ENCODE data around the gene HOXB7.

HOXB7 gene

GRCh38 chr17:48564188-48565021 is 46.4 kb downstream of the HOXB7 start:
- no peak for DNase-seq (ENCODE audit: low spot score)
- H3K36me3 Mint-ChIP-seq (ENCODE audit: low read depth), result peaks cover 8% of the 10 kb centered on the region
- peaks cover 16% of the 10 kb centered on the region for H3K4me1 Mint-ChIP-seq (ENCODE audit: low read depth)
- no peak overlapping the region for H3K4me3 Mint-ChIP-seq
- H3K27me3 Mint-ChIP-seq (ENCODE audit: low read depth), result peaks cover 31% of the 10 kb centered on the region
- H3K27ac Mint-ChIP-seq, result no peak overlapping the region
- no peaks in the 10 kb centered on the region for H3K9me3 Mint-ChIP-seq

GRCh38 chr17:48563867-48564187 is 47.0 kb downstream of the HOXB7 start:
- H3K9me3 Mint-ChIP-seq, result no peaks in the 10 kb centered on the region
- peaks cover 8% of the 10 kb centered on the region for H3K36me3 Mint-ChIP-seq (ENCODE audit: low read depth)
- no peak overlapping the region for H3K27ac Mint-ChIP-seq
- peaks cover 26% of the 10 kb centered on the region for H3K27me3 Mint-ChIP-seq (ENCODE audit: low read depth)
- DNase-seq (ENCODE audit: low spot score), result no peak
- H3K4me1 Mint-ChIP-seq (ENCODE audit: low read depth), result peaks cover 14% of the 10 kb centered on the region
- H3K4me3 Mint-ChIP-seq, result no peak overlapping the region

GRCh38 chr17:48563385-48563838 is 47.4 kb downstream of the HOXB7 start:
- peaks cover 7% of the 10 kb centered on the region for H3K36me3 Mint-ChIP-seq (ENCODE audit: low read depth)

GRCh38 chr17:48562934-48563333 is 47.9 kb downstream of the HOXB7 start:
- peaks cover 23% of the 10 kb centered on the region for H3K27me3 Mint-ChIP-seq (ENCODE audit: low read depth)
- H3K36me3 Mint-ChIP-seq (ENCODE audit: low read depth), result peaks cover 5% of the 10 kb centered on the region
- no peaks in the 10 kb centered on the region for H3K9me3 Mint-ChIP-seq

More at GRCh38 chr17:48563385-48563838, 47.4 kb downstream of the HOXB7 start:
- DNase-seq (ENCODE audit: low spot score), result no peak
- H3K4me1 Mint-ChIP-seq (ENCODE audit: low read depth), result peaks cover 11% of the 10 kb centered on the region
- H3K27ac Mint-ChIP-seq, result no peak overlapping the region
- peaks cover 25% of the 10 kb centered on the region for H3K27me3 Mint-ChIP-seq (ENCODE audit: low read depth)
- H3K9me3 Mint-ChIP-seq, result no peaks in the 10 kb centered on the region
- no peak overlapping the region for H3K4me3 Mint-ChIP-seq

GRCh38 chr17:48561884-48562810 is 48.7 kb downstream of the HOXB7 start:
- Mint-ChIP-seq H3K27ac (no peak overlapping the region), H3K4me3 (no peak overlapping the region), H3K27me3 (ENCODE audit: low read depth) (peaks cover 25% of the 10 kb centered on the region), H3K36me3 (ENCODE audit: low read depth) (peaks cover 5% of the 10 kb centered on the region), H3K9me3 (no peaks in the 10 kb centered on the region), H3K4me1 (ENCODE audit: low read depth) (peaks cover 11% of the 10 kb centered on the region)
- no peak for DNase-seq (ENCODE audit: low spot score)

More at GRCh38 chr17:48562934-48563333, 47.9 kb downstream of the HOXB7 start:
- no peak overlapping the region for H3K27ac Mint-ChIP-seq
- no peak overlapping the region for H3K4me3 Mint-ChIP-seq
- peaks cover 11% of the 10 kb centered on the region for H3K4me1 Mint-ChIP-seq (ENCODE audit: low read depth)
- DNase-seq (ENCODE audit: low spot score), result no peak

- Mint-ChIP-seq H3K4me1 (ENCODE audit: low read depth) (peaks cover 18% of the 10 kb centered on the region), H3K27me3 (ENCODE audit: low read depth) (peaks cover 40% of the 10 kb centered on the region), H3K27ac (no peak overlapping the region), H3K36me3 (ENCODE audit: low read depth) (peaks cover 7% of the 10 kb centered on the region), H3K9me3 (no peaks in the 10 kb centered on the region), H3K4me3 (no peak overlapping the region)
- DNase-seq (ENCODE audit: low spot score), result no peak
Observed at GRCh38 chr17:48559840-48560817, 50.7 kb downstream of the HOXB7 start.

- peaks cover 4% of the 10 kb centered on the region for H3K36me3 Mint-ChIP-seq (ENCODE audit: low read depth)
- peaks cover 41% of the 10 kb centered on the region for H3K27me3 Mint-ChIP-seq (ENCODE audit: low read depth)
- H3K4me1 Mint-ChIP-seq (ENCODE audit: low read depth), result peaks cover 20% of the 10 kb centered on the region
- no peaks in the 10 kb centered on the region for H3K9me3 Mint-ChIP-seq
- no peak for DNase-seq (ENCODE audit: low spot score)
- no peak overlapping the region for H3K27ac Mint-ChIP-seq
- no peak overlapping the region for H3K4me3 Mint-ChIP-seq
Observed at GRCh38 chr17:48559122-48559839, 51.5 kb downstream of the HOXB7 start.

GRCh38 chr17:48558831-48559121 is 52.0 kb downstream of the HOXB7 start:
- Mint-ChIP-seq H3K4me1 (ENCODE audit: low read depth) (peaks cover 20% of the 10 kb centered on the region), H3K27ac (no peak overlapping the region), H3K27me3 (ENCODE audit: low read depth) (peaks cover 41% of the 10 kb centered on the region), H3K36me3 (ENCODE audit: low read depth) (peaks cover 4% of the 10 kb centered on the region), H3K4me3 (no peak overlapping the region), H3K9me3 (no peaks in the 10 kb centered on the region)
- no peak for DNase-seq (ENCODE audit: low spot score)

GRCh38 chr17:48558057-48558830 is 52.6 kb downstream of the HOXB7 start:
- Mint-ChIP-seq H3K36me3 (ENCODE audit: low read depth) (peaks cover 8% of the 10 kb centered on the region), H3K4me3 (no peak overlapping the region), H3K9me3 (no peaks in the 10 kb centered on the region), H3K4me1 (ENCODE audit: low read depth) (peaks cover 20% of the 10 kb centered on the region), H3K27me3 (ENCODE audit: low read depth) (peaks cover 36% of the 10 kb centered on the region), H3K27ac (no peak overlapping the region)
- no peak for DNase-seq (ENCODE audit: low spot score)
